T-helper 17 cell (primary cell): ENCODE data around the gene ZNF428. TPM values are rescaled to one million over a fixed set of nuclear protein-coding genes. Genes with fewer than 3 reads are reported as not detected.
A peak's percentile ranks its signal among the peaks of the same experiment; 100 is the strongest.

ENCODE experiments used
- ATAC-seq: fragments of 150-1000 bp; cut with Tn5 transposase; 2 replicates; pipeline ENCODE4 v1.10.0; 2021; ENCODE audit warnings: mild to moderate bottlenecking, moderate library complexity
- DNase-seq, 3 donors: peaks; one replicate each; pipeline versions ENCODE4 v3.0.0 to v3.0.0-alpha.2; 2020 to 2021
- H3K9me3 ChIP-seq: one replicate; pipeline ENCODE4 v1.7.0; 2013; ENCODE audit warnings: low read length, mild to moderate bottlenecking; ENCODE audit not compliant: control insufficient read depth, poor library complexity, severe bottlenecking
- H3K27ac Mint-ChIP-seq: one replicate; pipeline ENCODE4 v1.8.0; 2022; ENCODE audit warnings: mild to moderate bottlenecking, moderate library complexity, mixed read lengths
- H3K27me3 Mint-ChIP-seq: one replicate; pipeline ENCODE4 v1.8.0; 2022; ENCODE audit warnings: mixed read lengths
- H3K36me3 Mint-ChIP-seq: one replicate; pipeline ENCODE4 v1.8.0; 2022; ENCODE audit warnings: low read depth, mixed read lengths
- H3K4me1 Mint-ChIP-seq: one replicate; pipeline ENCODE4 v1.8.0; 2022; ENCODE audit warnings: mild to moderate bottlenecking, mixed read lengths
- H3K4me3 Mint-ChIP-seq: one replicate; pipeline ENCODE4 v1.8.0; 2022; ENCODE audit warnings: mild to moderate bottlenecking, moderate library complexity, mixed read lengths
- total RNA-seq, 4 donors: library from RNA in 2 of 4; stranded (reverse) in 2 of 4; gene quantifications; one replicate each; pipeline ENCODE4 v1.2.3 and lab custom pipeline; 2022 to 2026

ZNF428 gene, protein sequence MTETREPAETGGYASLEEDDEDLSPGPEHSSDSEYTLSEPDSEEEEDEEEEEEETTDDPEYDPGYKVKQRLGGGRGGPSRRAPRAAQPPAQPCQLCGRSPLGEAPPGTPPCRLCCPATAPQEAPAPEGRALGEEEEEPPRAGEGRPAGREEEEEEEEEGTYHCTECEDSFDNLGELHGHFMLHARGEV
- total RNA-seq (10 to 100 TPM; 23.8 to 26.3 TPM), total RNA-seq (lab: John Stamatoyannopoulos, UW) (12.6 to 16.8 reads per million in 2 donors)

DNA sequence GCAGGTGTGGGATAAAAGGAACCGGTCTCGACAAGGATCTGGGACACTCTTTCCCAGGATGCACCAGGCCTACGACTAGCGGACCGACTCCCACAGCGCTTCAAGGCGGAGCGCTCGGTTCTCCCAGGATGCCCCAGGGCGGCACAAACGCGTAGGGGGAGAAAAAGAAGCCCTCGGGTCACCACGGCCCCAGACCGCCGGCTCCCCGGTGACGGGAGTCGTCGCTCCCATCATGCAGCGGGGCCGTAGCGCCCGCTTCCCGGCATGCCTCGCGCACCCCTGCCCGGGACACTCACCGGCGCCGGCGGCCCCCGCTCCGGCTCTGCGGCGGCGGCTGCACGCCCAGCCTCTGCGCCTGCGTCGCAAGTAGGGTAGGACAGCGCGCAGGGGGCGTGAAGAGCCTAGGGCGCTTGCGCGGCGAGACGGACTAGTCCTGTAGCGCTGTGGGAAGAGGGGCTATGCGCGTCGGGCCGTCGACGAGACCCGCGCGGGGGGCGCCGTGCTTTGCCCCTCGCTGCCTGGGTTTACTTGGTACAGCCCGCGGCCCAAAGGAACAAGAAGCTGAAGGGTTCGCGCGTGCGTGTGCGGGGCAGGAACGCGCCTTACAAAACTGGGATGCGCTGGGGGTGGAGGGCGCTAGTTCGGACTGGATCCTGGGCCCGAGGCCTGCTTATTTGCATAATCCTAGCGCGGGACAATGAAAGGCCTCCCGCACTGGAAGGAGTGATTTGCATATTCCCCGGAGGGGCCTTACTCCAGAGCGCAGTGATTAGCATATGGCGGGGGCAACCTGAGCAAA, at the start of gene ZNF428:
Gene ZNF428 (minus strand): TSS at position 368 of the 799 bp plus-strand sequence. CDS start 5,325 bp downstream, outside the sequence.
- DNase-seq (peak; percentile 76 to 88 (median 85)), ATAC-seq (peak; percentile 90)
- no peaks in the 10 kb centered on the region for H3K27me3 Mint-ChIP-seq
- H3K36me3 Mint-ChIP-seq, result no peaks in the 10 kb centered on the region
- peak within 1 kb of the TSS; percentile 97 for H3K4me3 Mint-ChIP-seq
- no peaks in the 10 kb centered on the region for H3K9me3 ChIP-seq
- H3K27ac Mint-ChIP-seq, result peak within 1 kb of the TSS; percentile 91
- peaks cover 27% of the 10 kb centered on the region for H3K4me1 Mint-ChIP-seq

DNA sequence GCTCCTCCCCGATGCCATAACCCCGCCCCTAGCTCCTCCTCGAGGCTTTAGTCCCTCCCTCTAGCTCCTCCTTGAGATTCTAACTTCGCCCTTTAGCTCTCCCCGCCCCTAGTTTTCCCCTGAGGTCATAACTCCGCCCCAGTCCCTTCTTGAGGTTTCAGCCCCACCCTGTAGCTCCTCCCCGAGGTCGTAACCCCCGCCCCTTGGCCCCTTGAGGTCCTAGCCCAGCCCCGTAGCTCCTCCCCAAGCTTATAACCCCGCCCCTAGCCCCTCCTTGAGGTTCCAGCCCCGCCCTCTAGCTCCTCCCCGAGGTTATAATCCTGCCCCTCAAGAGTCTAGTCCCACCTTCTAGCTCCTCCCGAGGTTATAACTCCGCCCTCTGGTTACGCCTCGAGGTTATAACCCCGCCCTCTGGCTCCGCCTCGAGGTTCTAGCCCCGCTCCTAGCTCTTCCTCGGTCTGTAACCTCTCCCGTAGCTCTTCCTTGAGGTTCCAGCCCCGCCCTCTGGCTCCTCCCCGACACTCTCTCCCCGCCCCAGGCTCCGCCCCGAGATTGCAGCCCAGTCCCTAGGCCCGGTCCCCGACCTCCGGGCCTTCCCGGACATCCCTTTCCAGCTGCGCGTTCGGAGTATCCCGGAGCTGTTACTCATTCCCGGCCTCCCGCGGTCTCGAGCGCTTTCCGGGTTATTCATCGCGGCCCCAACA, 49.1 kb upstream of the ZNF428 start:
- Mint-ChIP-seq H3K36me3 (peaks cover 11% of the 10 kb centered on the region), H3K4me1 (peaks cover 43% of the 10 kb centered on the region), H3K27ac (peak overlapping the region; percentile 79), H3K4me3 (peak overlapping the region; percentile 88), H3K27me3 (no peaks in the 10 kb centered on the region)
- H3K9me3 ChIP-seq, result no peaks in the 10 kb centered on the region
- DNase-seq (peak; percentile 90 to 96 (median 91)), ATAC-seq (peak; percentile 82)

DNA sequence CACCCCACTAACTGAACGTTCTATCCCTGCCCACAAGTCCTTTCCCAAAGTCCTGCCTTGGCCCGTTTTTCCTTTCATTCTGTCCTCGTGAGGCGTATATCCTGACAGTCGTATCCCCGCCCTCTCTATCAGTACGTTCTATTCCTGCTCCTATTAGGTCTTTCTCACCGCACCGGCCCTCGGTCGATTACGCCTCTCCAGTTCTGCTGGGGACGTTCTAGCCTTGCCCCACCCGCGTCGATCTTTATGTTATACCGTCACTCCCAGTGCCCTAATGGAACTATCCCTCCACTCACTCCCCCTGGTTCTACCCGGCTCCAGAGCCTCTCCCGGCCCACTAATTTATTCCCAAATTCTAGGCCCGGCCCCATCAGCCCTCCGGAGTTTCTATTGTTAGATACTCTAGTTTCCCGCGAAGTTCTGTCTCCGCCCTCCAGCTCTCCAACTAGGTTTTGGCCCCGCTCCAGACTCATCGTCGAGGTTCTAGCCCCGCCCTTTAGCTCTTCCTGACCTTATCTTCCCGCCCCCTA, 48.5 kb upstream of the ZNF428 start:
- H3K36me3 Mint-ChIP-seq, result peaks cover 11% of the 10 kb centered on the region
- H3K4me3 Mint-ChIP-seq, result peak overlapping the region; percentile 88
- no peaks in the 10 kb centered on the region for H3K9me3 ChIP-seq
- ATAC-seq (no peak), DNase-seq (peak in 1 of 3 donors; percentile 7)
- peak overlapping the region; percentile 79 for H3K27ac Mint-ChIP-seq
- H3K4me1 Mint-ChIP-seq, result peaks cover 43% of the 10 kb centered on the region
- no peaks in the 10 kb centered on the region for H3K27me3 Mint-ChIP-seq

DNA sequence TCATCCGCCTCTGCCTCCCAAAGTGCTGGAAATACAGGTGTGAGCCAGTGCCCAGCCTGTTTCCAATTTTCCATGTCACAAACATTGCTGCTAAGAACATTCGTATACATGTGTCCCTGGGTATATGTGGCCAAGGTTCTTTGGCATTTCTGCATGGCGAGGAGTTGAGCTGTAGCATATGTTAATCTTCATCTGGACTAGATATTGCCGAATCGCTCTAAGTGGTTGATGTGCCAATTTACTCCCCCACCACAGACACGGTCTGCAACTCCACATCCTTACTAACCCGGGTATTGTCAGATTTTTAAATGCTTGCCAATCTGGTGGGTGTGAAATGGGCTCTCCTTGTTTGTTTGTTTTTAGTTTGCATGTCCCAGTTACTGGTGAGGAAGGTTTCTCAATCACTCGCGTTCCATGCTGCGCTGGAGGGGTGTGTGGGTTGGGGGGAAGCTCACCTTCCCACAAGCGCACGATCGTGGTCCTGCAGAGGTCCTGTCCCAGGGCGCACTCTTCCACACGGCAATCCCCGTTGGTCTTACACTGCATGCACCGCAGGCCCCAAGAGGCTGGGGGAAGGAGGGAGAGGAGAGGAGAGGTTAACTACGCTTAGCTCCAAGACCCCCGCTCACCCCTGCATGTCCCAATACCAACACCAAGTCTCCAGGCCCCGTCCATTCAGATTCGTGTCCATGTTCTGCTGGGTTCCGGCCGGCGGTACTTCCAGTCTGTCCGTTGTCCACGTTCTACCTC, 47.9 kb upstream of the ZNF428 start:
- peaks cover 11% of the 10 kb centered on the region for H3K36me3 Mint-ChIP-seq
- H3K4me1 Mint-ChIP-seq, result peaks cover 43% of the 10 kb centered on the region

DNA sequence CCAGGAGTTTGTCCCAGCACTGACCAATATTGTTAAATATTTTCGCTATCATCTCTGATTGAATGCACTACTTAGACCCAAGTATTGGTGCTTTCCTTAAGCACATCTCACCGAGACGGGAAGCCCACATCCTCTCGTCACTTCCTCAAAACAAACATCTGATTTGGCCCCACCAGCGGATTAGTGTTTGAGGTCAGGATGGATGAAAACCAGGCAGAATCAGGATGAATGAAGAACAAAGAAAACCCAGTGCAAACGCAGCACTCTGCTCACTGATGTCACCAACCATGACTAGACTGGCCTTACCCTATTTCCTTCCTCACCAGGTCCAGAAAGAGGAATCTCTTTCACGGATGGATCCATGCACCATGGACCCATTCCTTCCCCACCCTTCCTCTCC, 44.6 kb upstream of the ZNF428 start:
- Mint-ChIP-seq H3K27ac (peak overlapping the region; percentile 87), H3K4me3 (peak overlapping the region; percentile 85), H3K27me3 (no peaks in the 10 kb centered on the region), H3K4me1 (peaks cover 28% of the 10 kb centered on the region), H3K36me3 (peaks cover 15% of the 10 kb centered on the region)
- peak; percentile 13 for ATAC-seq
- DNase-seq, result peak in 2 of 3 donors; percentile 36 to 48
- H3K9me3 ChIP-seq, result no peaks in the 10 kb centered on the region

More for the DNA sequence above, 47.9 kb upstream of the ZNF428 start:
- Mint-ChIP-seq H3K27ac (peak overlapping the region; percentile 79), H3K27me3 (no peaks in the 10 kb centered on the region), H3K4me3 (peak overlapping the region; percentile 88)
- H3K9me3 ChIP-seq, result no peaks in the 10 kb centered on the region
- no peak for ATAC-seq
- no peak for DNase-seq

DNA sequence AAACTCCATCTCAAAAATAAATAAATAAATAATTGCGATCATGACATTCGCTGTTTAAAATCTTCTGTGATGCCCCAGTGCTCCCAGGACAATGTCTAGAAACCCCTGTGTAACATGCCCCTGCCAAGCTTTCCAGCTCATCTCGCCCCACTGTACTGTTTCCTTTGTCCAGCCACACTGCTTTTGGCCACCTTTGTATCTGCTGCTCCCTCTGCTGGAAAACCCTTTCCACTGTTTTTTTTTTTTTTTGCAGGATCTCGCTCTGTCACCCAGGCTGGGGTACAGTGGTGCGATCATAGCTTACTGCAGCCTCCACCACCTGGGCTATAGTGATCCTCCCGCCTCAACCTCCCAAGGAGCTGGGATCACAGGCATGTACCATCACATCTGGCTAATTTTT, 43.1 kb upstream of the ZNF428 start:
- no peaks in the 10 kb centered on the region for H3K9me3 ChIP-seq

DNA sequence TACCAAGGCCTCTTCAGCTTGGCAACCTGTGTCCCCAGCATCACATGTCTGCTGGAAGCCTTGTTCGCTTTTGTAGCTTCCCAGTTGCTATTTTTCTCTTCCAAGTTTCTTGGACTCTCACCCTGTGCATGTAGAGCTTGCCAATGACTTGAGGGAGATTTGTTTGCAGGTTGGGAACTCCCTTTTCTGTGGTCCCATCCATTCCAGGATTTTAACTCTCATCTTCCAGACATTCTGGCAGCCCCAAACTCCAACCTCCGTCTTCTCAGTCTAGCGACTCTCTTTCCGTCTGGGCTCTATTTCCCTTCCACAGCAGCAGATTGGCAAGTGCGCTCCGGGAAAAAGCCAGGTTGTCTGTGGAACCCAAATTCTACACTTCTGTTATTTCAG, 41.5 kb upstream of the ZNF428 start:
- H3K4me1 Mint-ChIP-seq, result peaks cover 17% of the 10 kb centered on the region
- DNase-seq (no peak), ATAC-seq (no peak)
- H3K27me3 Mint-ChIP-seq, result no peaks in the 10 kb centered on the region
- no peak overlapping the region for H3K27ac Mint-ChIP-seq
- H3K4me3 Mint-ChIP-seq, result no peak overlapping the region
- no peaks in the 10 kb centered on the region for H3K9me3 ChIP-seq
- H3K36me3 Mint-ChIP-seq, result peaks cover 14% of the 10 kb centered on the region

More for the DNA sequence above, 43.1 kb upstream of the ZNF428 start:
- Mint-ChIP-seq H3K4me1 (peaks cover 20% of the 10 kb centered on the region), H3K4me3 (no peak overlapping the region), H3K36me3 (peaks cover 13% of the 10 kb centered on the region), H3K27ac (peak overlapping the region; percentile 87), H3K27me3 (no peaks in the 10 kb centered on the region)
- no peak for DNase-seq
- ATAC-seq, result no peak

DNA sequence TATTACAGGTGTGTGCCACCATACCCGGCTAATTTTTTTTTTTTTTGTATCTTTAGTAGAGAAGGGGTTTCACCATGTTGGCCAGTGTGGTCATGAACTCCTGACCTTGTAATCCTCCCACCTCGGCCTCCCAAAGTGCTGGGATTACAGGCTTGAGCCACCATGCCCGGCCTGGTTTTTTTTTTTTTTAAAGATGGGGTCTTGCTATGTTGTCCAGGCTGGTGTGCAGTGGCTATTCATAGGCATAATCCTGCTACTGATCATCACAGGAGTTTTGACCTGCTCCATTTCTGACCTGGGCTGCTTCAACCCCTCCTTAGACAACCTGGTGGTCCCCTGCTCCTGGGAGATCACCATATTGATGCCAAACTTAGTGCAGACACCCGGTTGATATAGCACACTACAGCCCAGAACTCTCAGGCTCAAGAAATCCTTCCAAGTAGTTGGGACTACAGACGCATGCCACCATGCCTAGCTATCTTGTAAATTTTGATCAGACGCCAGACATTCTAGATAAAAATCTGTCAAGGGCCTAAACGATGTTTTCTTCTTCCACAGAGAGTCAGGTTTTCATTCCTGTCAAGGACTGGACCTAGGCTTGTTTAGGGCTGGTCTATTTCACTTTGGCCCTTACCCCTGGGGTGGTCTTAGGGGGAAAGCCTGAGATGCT, 41.0 kb upstream of the ZNF428 start:
- H3K4me3 Mint-ChIP-seq, result no peak overlapping the region
- H3K4me1 Mint-ChIP-seq, result peaks cover 17% of the 10 kb centered on the region
- DNase-seq (no peak), ATAC-seq (no peak)
- peaks cover 14% of the 10 kb centered on the region for H3K36me3 Mint-ChIP-seq
- H3K27ac Mint-ChIP-seq, result no peak overlapping the region
- H3K27me3 Mint-ChIP-seq, result no peaks in the 10 kb centered on the region
- H3K9me3 ChIP-seq, result no peaks in the 10 kb centered on the region

DNA sequence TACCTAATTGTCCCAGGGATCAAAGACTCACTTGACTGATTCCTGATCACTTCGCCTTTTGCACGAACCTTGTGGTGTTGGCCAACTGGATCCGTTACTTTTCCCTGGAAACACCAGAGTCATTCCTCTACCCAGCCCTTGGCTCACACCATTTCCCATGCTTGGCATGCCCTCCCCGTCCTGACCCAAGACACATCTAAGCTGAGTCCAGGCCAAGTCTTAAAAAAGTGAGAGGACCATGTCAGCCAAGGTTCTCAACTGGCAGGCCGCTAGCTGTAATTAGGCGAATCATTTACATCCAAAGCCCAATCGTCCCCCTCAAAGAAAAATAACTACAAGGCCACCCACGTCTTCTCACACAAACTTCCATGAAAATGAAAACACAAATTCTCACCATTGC, 39.1 kb upstream of the ZNF428 start:
- no peaks in the 10 kb centered on the region for H3K27me3 Mint-ChIP-seq
- no peaks in the 10 kb centered on the region for H3K4me1 Mint-ChIP-seq
- H3K36me3 Mint-ChIP-seq, result peaks cover 13% of the 10 kb centered on the region
- DNase-seq (no peak), ATAC-seq (no peak)
- H3K4me3 Mint-ChIP-seq, result no peak overlapping the region
- no peak overlapping the region for H3K27ac Mint-ChIP-seq
- no peaks in the 10 kb centered on the region for H3K9me3 ChIP-seq

DNA sequence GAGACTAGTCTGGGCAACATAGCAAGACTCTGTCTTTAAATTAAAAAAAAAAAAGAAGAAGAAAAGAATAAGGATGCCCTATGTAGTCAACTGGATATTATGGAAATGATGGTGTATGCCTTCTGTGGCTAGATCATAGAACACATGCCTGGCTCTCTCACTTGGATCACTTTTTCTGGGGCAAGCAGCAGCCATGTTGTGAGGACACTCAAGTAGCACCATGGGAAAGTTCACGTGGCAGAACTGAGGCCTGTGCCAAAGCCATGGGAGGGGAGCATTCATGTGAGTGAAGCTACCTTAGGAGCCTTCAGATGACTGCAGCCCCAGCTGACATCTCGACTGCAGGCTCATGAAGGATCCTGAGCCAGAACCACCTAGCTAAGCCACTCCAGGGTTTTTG, 38.6 kb upstream of the ZNF428 start:
- H3K4me1 Mint-ChIP-seq, result no peaks in the 10 kb centered on the region
- H3K27me3 Mint-ChIP-seq, result no peaks in the 10 kb centered on the region
- H3K36me3 Mint-ChIP-seq, result peaks cover 13% of the 10 kb centered on the region
- no peak overlapping the region for H3K4me3 Mint-ChIP-seq
- ATAC-seq, result no peak
- no peaks in the 10 kb centered on the region for H3K9me3 ChIP-seq
- H3K27ac Mint-ChIP-seq, result no peak overlapping the region
- no peak for DNase-seq

DNA sequence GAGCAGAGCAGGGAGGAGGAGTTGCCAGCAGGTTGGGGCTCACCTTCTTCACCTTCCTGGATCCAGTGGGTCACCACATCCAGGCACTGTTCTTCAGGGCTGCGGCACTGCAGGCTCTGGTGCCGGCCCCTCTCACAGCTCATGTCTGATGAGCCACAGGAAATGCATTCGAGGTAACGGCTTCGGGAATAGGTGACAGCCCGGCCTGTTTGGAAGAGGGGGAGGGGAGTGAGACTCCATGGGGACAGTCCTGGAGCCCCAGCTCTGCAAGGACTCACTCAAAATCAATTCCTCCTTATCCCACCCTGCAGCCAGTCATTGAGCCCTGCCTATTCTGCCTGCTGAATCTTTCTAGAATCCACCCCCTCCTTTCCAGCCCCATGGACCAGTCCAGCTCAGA, 37.0 kb upstream of the ZNF428 start:
- no peak overlapping the region for H3K4me3 Mint-ChIP-seq
- H3K27ac Mint-ChIP-seq, result no peak overlapping the region
- peaks cover 13% of the 10 kb centered on the region for H3K36me3 Mint-ChIP-seq
- ATAC-seq (no peak), DNase-seq (no peak)
- H3K9me3 ChIP-seq, result no peaks in the 10 kb centered on the region
- no peaks in the 10 kb centered on the region for H3K4me1 Mint-ChIP-seq
- H3K27me3 Mint-ChIP-seq, result no peaks in the 10 kb centered on the region

DNA sequence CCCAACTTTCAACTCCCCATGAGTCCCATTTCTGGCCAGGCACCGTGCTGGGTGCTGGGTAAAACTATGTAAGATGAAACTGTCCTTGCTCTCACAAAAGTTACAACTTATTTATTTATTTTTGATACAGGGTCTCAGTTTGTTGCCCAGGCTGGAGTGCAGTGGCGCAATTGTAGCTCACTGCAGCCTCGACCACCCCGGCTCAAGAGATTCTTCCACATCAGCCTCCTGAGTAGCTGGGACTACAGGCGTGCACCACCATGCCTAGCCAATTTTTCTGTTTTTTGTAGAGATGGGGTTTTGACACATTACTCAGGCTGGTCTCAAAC, 33.1 kb upstream of the ZNF428 start:
- Mint-ChIP-seq H3K4me1 (no peaks in the 10 kb centered on the region), H3K27ac (peak overlapping the region; percentile 43), H3K27me3 (no peaks in the 10 kb centered on the region), H3K4me3 (no peak overlapping the region), H3K36me3 (peaks cover 12% of the 10 kb centered on the region)
- DNase-seq, result no peak
- ATAC-seq, result no peak
- H3K9me3 ChIP-seq, result no peaks in the 10 kb centered on the region
